GM21367 (cell line): ENCODE results near the gene PRPF6.

Experiments used
- ATAC-seq: cut with Tn5 transposase; IDR thresholded peaks from one replicate; pipeline ENCODE4 v1.9.1; 2021; ENCODE audit not compliant: unreplicated experiment

PRPF6 gene

DNA sequence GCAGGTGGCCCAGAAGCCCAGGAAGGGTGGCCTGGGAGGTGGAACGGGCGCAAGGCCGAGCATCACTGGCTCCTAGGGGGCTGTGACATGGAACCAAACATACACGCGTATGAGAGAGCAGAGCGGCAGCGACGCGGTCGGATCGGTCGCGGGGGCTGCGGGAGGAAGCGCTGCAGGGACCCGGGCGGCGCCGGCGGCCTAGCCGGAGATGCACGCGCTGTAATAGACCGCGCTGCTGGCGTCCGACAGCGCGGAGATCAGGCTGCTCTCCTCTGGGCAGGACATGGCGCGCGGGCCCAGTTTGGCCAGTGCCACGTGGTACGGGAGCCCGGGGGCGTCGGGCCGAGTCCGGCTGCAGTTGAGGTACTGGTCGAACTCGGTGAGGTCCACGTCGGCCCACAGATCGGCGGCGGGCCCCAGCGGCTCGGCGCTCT lies 67.1 kb downstream of the PRPF6 start:
- no peak for ATAC-seq

DNA sequence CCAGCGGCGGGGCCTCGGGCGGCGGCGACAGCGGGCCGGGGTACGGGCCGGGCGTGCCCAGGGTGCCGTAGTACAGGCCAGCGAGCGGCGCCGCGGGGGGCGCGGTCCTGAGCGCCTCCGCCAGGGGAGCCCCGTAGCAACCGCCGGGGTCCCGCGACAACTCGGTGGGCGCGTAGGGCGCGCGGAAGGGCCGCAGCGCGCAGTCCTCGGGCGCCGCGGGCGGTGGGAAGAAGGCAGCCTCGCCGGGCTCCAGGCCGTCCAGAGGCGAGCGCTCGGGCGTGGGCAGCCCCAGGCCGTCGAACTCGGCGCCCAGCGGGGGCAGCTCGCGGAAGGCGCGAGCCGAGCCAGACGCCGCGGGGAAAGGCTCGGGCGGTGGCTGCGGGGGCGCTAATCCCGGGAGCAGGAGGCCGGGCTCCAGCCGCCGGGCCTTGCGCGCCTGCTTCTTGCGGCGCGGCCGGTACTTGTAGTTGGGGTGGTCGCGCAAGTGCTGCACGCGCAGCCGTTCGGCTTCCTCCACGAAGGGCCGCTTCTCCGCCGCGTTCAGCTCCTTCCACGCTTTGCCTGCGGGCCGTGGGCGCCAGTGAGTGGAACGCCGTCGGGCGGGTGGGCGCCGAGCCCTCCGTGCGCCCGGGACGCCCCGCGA lies 67.6 kb downstream of the PRPF6 start:
- ATAC-seq, result no peak

DNA sequence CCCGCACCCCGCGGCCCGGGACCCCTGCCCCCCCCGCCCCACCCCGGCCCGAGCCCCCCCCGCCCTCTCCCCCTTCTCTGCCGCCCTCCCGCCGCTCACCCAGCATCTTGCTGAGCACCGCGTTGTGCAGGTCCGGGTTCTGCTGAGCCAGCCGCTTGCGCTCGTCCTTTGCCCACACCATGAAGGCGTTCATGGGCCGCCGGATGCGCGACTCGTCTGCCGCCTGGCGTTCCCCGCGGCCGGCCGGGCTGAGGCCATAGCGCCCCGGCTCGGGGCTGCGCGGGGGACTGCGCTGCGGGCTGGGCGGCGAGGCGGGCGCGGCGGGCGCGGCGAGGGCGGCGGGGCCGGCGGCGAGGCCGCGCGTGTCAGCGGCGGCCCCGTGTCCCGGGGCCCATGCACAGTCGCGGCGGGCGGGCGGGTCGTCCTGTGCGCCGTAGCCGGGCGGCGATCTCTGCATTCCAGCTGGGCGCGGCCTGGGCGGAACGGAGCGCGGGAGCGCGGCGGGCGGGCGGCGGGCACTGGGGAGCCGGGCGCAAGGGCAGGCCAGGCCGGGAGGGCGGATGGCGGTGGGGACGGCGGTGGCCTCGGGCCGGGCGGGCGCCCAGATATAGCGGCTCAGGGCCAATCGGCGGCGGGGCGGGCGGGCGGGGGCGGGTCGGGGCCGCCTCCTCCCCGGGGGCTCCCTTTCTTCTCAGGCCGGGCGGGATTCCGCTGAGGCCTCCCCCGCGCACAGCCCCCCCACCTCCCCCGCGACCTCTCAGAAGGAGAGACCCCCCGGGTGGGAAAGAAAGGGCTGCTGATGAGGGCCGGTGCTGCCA lies 68.3 kb downstream of the PRPF6 start, which contains the start of gene SOX18:
SOX18 (minus strand) TSS at position 580 of the 818 bp plus-strand sequence; CDS start at position 457, 123 bp downstream.
- ATAC-seq, result no peak

DNA sequence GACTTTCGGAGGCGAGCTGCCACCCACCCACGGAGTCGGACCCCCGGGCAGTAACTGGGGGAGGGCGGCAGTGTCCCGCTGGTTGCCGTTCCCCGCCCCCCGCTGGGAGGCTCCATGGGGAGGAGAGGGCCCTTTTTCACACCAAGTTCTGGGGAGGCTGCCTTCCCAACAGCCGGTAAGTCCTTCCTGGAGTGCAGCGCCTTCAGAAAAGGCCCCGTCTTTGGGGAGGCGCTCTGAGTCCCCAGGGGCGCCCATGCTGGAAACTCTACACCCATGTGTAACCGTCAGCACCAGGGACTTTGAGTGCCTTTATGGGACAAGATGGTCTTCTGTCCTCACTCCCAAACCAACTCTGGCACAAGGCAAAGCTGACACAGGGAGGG lies 68.9 kb downstream of the PRPF6 start:
- ATAC-seq, result no peak

DNA sequence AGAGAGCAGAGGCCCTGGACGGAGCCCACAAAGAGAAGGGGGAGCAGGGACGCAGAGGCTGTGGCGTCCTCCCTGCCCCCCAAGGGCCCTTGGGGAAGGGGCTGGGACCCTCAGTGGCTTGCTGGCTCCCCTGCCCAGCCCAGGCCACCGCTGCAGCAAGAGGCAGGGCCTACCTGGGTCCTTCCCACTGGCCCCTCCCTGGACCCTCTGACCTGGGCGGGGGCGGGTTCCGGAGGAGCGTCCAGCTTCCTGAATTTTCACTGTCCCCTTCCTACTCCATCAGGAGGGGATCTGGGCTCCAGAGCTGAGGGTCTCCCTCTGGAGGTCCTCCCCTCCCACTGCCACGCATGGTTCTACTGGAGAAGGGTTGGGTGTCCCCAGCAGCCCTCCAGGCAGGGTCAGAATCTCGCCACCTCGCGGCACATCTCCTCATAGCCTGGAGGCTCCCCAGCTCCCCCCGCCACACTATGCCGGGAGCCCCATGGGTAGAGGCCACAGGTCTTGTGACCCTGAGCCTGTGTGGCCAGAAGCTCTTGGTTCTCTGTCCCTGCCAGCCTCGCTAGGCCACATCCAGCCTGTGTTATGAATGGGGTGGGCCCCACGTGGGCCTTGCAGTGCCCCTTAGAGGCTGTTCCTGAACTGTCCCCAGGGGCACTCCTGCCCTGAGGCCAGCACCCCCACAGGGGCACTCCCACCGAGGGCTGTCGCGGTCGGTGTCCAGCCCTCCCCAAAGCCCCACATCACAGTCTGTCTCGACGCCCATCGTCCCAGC lies 69.5 kb downstream of the PRPF6 start:
- no peak for ATAC-seq

DNA sequence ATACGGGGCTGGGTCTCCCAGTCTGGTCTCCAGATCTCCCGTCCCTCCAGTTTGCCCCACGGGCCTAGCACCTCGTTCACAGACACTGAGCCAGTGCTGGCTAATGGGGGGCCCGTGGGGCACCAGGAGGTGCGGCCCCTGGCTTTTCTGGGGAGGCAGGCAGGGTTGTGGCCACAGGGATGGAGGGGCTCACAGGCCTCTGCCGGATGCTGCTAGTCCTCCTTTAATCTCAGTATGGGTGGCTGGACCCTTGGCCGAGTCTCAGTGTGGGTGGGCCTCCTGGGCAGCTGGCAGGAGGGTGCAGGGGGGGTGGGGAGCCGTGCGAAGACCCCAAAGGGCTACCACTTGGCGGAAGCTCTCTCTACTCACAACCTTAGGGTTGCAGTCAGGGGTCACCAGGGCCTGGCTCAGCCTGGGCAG lies 70.1 kb downstream of the PRPF6 start:
- ATAC-seq, result no peak

DNA sequence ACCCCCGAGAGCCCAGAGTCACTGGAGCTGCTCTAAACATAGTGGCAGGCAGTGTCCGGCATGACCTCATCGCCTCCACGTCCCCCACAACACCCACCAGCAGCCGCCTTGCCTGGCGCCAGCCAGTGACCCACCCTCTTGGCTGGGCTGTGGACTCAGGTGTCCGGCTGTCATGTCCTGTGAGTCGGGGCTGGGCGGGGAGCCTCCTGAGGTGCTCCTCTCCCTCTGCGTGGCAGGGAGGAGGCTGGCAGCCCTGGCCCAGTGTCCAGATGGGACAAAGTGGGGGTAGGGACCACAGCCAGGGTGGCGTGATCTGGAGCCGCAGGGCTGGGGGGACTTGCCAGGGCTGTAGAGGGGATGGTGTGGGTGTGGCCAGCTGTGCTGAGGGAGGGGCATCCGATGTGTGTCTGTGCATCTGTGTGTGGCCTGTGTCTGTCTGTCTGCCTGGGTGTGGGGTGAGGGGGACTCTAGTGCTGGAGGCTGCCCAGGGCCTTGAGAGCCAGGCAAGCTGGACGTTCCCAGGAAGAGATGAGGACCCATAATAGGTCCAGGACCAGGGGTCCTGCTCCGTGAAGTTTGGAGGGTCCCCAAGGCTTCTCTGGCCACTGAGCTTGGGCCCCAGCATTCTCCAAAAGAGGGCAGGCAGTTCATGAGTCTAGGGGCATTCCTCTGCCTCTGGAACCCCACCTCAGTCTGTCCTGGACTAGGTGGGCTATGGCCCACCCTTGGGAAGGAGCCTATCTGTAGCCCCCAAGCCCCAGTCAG lies 70.8 kb downstream of the PRPF6 start:
- no peak for ATAC-seq

DNA sequence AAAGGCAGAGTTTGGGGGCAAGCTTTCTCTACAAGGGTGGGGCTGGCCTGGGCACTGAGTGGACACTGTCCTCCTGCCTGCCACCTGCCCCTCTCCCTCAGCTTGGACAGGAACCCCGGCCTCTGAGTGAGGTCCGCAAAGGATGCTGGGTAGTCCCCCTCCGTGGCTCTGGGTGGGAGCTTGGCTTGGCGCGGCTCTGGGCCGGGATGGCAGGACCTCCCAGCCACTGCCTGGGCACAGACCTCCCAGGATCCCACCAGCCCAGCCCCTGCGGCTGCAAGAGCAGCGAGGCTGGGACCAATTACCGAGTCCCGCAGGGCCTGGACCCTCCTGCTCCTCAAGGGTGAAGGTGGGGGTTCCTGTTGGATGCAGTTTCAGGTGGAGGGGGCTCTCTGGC lies 71.4 kb downstream of the PRPF6 start:
- no peak for ATAC-seq

DNA sequence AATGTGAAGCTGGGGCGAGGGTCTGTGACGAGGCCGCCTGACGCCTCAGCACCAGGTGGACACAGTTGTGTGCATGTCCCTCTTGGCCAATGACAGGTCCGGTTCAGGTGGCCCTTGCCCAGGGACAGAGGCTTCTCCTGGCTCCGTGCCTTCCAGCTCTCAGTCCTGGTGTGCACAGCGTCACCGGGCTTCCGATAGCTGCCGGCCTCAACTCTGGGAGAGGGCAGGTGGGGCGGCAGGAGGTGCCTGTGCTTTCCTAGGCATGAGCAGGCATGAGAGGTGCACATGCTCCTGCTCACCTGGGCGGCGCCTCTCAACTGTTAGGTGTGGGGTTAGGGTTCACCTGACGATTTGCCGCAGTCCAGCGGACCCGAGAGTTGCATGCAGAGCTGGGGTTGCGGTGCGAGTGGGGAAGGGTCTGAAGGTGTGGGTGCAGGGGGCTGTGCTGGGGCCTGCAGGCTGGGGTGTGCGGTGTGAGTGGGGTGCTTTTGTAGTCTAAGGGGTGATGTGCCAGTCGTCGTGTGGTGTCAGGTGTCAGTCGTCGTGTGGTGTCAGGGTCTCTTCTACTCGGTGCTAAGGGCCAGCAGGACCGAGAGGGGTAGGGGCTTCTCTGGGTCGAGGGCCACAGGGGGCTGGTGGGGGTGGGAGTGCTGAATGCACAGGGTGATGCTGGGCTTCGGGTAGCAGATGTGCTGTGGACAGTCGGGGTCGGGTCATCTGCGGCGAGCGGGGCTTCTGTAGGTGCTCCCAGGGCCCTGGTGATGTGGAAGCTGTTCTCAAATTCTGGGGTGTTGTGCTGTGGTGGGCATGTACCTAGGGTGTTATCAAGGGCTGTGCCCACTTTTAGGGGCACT lies 72.3 kb downstream of the PRPF6 start:
- no peak for ATAC-seq

DNA sequence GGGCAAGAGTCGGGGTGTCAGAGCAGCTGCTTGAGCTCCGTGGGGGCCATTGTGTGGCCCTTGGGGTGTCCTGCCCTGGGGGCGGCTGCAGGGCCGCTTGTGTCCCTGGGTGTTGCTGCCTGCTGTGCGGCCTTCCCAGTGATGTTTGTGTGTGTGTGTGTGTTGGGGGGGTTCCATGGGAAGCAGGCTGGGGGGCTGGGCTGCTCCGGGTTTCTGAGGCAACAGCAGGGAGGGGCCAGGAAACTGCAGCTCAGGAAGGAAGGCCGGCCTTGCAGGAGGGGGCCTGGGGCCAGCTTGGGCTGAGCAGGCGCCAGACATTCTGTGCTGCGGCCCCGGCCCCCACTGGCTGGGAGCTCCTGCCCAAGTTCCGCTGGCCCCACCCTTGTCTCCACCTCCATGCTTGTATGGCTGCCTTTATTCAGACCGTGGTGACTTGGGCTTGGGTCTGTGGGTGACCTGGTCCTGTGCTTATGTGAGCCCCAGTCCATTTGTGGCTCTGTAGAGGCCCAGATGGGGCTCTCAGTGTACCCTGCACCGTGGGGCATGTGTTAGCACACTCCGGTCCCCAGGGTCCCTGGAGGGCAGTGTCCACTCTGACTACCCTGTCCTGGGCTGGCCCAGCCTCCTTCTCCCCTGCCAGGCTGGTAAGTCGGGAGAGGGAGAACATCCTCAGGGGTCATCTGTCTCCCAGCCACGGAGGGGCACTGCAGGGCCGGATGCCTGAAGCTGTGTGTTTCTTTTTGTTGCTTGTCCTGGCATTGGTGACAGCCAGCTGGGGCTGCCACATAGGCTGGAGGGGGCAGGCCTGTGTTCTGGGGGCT lies 73.1 kb downstream of the PRPF6 start:
- ATAC-seq, result no peak

DNA sequence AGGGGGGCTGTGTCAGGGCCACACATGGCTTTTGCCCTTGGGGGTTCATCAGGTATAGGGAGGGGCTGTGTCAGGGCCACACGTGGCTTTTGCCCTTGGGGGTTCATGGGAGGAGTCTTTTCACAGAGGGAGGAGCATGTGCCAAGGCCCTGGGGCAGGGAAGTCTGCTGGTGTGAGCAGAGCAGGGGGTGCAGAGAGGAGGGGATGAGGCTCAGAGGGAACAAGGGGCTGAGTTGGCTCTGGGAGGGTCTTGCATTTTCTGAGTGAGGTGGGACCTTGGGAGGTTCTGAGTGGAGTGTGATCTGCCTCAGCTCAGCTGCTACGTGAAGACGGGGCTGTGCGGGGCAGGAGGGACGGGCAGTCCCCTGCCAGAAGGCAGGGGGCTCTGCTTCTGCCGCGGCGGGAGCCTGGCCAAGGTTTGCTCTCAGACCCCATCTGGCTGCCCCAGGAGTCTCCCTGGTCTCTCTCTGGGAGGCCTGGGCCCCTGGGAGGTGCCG lies 74.5 kb downstream of the PRPF6 start:
- no peak for ATAC-seq

DNA sequence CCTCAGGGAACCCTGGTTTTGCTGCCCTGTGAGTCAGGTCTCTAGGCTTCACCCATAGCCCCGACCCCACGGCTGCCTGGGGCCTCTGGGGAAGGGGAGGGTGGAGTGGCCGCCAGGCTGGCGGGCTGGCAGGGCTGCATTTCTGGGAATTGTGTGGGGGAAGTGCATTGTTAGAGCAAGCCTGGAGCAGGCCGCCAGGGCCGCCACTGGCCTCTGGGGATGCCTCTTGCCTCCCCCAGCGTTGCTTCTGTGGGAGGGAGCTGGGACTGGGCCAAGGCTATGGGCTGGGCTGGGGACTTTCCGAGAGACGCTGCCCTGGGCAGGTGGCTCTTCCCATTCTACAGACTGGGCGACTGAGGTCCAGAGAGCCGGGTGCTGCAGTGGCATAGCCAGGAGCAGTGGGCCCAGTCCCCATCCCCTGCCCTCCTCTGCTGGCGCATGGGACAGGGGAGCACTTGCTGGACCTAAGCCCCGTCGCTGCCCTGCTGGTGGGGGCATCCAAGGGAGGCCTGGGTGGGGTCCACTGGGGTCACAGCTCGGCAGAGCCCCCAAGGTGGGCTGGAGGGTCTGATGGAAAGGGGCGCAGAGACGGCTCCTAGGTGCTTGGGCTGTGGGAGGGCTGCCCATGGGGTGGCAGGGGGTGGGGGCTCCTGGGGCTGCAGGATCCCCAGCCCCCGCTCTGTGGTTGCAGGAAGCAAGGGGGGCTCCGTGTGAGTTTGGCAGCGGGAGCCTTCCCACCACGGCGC lies 75.1 kb downstream of the PRPF6 start:
- no peak for ATAC-seq

DNA sequence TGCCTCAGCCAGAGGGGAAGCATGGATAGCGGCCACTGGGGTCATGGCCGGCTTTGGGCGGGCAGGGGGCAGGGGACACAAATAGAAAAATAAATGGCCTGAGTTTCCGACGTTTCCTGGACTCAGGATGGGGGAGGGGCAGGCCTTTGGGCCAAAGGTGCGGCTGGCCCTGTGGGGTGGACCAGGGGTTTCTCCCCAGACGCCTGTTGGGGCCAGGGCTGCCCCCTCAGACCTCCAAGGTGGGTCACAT lies 75.6 kb downstream of the PRPF6 start:
- no peak for ATAC-seq

DNA sequence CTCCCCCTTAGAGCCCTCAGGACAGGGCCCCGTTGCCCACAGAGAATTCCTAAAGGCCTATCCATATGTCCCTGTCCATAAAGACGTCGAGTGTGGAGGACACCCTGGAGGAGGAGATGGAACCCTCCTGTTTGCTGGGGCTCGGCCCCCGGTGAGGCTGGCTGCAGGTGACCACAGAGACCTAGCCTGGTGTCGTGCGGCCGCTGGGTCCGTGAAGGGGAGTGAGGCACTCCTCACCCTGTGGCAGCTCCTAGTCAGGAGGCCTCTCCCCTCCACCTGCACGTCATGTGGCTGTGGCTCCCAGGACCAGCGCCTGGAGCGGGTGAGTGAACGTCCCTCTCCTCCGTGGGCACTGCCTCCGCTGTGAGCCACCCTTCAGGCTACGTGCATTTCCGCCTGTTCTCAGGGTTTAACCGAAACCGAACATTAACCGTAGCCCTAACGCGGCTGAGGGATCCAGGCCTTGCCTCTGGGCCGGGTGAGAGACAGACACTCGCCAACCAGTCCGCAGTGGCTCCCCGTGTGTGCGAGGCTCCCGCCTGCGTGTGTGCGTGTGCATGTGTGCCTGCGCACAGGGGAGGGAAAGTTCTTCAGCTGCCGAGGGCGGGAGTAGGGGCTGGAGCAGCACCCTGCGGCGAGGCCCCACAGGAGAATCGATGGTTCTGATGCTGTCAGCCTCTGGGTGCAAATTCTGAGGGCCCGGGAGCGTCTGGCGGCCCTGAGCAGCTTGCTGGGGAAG lies 76.1 kb downstream of the PRPF6 start:
- no peak for ATAC-seq

DNA sequence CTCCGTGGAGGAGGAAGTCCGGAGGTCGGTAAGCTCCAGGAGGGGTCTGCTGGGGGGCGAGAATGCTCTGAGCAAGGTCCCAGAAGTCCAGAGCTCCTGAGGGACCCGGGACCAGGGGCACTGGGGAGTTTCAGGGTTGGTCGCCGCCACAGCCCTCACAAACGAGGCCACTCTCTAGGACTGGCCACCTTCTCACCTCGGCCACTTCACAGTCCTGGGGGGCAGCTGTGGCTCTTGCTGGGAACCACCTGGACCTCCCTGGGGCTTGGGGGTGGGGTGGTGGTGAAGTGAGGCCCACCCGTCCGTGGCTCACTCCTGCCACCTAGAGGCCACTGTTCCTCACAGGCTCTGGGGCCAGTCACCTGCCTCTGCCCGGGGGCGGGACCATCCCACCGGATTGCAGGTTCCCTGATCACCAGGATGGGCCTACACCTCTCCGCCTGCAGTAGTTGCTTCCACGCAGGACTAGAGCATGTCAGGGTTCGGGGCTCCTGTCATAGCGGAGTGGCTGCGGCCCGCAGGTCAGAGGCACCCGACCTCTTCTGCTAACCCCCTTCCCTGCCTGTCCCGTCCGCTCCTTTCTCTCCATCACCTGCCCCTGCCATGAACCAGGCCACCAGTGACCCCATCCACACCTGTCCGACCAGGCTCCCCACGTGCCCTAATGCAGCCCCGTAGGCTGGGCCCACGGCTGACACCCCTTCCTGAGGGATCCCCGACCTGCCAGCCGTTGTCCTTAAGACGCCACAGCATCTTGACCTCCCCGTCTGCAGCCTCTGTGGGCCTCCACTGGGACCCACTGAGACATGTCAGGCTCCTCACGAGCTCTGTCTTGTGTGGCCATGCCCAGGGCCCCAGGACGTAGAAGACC lies 76.9 kb downstream of the PRPF6 start:
- ATAC-seq, result no peak

DNA sequence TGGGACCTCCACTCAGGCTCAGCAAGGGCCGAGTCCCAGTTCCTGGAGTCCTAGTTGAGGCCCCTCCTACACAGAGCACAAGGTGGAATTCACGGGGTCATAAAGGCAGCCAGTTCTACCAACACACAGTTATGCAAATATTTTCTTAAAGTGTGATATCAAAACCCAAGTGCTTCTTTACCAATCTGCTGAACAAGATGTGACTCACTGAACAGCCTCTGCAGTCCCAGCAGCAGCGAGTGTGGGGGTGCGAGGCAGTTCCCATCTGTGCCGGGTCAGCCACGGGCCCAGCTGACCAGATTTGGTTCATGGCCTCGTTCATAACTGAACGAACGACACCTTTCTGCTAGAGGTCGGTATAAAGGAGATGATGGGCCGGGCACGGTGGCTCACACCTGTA lies 77.6 kb downstream of the PRPF6 start:
- no peak for ATAC-seq

DNA sequence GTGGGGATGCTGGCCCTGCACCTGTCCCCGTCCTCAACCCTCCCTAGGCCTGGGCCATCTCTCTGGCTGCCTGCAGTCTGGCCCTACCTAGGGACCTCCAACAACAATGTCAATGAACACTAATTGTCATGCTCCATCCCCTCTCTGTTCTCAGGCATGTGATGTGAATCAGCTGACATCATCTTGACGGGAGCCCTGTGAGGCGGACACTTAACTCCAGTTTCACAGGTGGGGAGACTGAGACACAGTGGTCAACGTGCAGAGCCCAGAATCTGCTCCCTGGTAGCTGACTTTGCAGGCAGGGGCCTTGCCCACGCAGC lies 81.3 kb downstream of the PRPF6 start:
- ATAC-seq, result no peak
